Dedifferentiated amniotic fluid mesenchymal stem cell (primary cell): ENCODE measurements around the gene SMPDL3B.
A peak's percentile ranks its signal among the peaks of the same experiment; 100 is the strongest.

Experiments used
- DNase-seq: peaks from one replicate; pipeline ENCODE4 v3.0.0-alpha.2; 2016; ENCODE audit errors: extremely low spot score

SMPDL3B gene

GRCh38 chr1:27940870-27941560 lies 6.2 kb downstream of the SMPDL3B start:
- DNase-seq: no peak

GRCh38 chr1:27941671-27942540 lies 7.1 kb downstream of the SMPDL3B start:
- no peak for DNase-seq

DNA sequence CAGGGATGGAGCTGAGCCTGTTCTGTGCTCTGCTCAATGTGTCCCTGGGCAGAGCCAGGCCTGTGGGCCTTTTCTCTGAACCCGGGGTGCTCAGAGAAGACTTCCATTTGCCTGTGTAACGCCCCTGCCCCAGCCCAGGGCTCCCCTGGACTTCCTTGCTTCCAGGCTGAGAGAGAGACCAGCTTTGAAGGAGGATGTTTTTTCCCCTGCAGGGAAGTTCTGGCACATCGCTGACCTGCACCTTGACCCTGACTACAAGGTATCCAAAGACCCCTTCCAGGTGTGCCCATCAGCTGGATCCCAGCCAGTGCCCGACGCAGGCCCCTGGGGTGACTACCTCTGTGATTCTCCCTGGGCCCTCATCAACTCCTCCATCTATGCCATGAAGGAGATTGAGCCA lies 10.2 kb downstream of the SMPDL3B start:
- no peak for DNase-seq

- no peak for DNase-seq
Observed at GRCh38 chr1:27949027-27949426, 14.2 kb downstream of the SMPDL3B start.

DNA sequence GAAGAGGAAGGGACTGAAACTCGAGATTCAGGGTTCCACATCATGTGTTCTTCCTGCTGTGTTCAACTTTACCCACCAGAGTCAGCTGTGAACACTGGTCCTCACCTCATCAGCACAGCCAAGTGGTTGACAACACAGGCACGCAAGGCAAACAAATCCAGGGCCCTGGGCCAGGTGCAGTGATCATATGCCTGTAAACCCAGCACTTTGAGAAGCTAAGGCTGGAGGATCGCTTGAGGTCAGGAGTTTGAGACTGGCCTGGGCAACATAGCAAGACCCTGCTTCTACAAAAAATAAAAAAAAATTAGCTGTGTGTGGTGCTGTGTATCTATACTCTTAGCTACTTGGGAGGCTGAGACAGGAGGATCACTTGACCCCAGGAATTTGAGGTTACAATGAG lies 16.6 kb downstream of the SMPDL3B start:
- DNase-seq: no peak

DNA sequence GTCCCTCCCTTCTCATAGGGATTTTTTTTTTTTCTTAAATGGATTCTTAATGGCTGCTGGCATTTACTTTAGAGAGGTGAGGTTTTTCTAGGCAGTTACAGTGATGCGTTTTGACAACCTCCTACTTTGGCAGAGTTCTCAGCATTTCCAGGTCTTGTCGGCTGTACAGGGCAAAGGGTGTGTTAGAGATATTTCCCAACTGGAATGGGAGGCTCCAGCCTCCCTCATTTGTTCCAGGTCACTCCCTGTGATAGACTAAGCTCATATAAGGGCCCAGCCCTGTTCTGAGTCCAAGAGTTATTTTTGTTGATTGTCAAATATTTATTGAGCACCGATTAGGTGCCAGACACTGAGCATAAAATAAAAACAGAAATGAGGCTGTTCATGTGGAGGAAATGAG lies 17.3 kb downstream of the SMPDL3B start:
- no peak for DNase-seq

DNA sequence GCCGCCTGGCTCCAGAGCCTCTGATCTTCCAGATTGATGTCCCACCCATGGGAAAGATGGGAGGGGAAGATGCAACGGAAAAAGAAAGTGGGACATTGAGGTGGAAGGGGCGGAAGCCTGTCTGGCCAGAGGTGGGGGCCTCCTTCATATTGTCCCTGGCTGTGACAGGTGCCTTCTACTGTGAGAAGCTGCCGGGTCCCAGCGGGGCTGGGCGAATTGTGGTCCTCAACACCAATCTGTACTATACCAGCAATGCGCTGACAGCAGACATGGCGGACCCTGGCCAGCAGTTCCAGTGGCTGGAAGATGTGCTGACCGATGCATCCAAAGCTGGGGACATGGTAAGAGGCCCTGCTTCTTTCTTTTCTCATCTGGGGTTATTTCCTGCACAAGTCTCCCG lies 19.4 kb downstream of the SMPDL3B start:
- DNase-seq: no peak

GRCh38 chr1:27955076-27955475 lies 20.3 kb downstream of the SMPDL3B start:
- DNase-seq: no peak

DNA sequence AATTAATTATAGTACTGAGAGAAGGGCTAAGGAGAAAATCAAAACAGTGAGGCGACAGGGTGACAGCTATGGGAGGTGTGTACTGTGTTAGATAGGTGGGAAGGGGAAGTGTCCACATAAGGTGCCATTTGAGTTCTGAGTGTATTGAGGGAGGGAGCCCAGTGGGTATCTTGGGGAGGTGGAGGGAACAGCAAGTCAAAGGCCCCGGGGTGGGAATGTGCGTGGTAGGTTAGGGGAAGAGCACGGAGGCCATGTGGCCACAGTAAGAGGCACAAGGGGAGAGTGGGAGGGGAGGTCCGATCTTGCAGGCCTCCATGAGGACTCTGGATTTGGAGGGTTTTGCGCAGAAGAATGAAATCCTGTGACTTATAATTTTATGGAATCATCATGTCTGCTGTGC lies 22.0 kb downstream of the SMPDL3B start:
- no peak for DNase-seq

DNA sequence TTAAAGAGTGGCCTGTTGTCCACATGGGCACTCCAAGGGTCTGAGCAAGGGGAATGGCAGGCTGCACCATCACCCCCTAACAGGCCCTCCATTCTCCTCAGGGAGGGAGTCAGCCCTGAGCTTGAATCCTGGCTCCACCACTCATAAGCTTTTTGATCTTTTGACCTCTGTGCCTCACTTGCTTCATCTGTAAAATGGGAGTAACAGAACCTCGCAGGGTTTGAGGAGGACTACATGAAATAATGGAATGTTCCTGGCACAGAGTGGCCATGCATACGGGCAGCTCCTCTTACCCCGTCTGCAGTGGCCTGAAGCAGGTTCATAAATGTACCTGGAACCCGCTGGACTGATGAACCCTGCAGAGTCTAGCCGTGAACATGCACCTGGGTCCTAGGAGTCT lies 22.9 kb downstream of the SMPDL3B start:
- DNase-seq: no peak

DNA sequence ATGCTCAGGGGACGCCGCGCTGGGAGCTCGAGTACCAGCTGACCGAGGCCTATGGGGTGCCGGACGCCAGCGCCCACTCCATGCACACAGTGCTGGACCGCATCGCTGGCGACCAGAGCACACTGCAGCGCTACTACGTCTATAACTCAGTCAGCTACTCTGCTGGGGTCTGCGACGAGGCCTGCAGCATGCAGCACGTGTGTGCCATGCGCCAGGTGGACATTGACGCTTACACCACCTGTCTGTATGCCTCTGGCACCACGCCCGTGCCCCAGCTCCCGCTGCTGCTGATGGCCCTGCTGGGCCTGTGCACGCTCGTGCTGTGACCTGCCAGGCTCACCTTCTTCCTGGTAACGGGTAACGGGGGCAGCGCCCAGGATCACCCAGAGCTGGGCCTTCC lies 23.7 kb downstream of the SMPDL3B start:
- no peak for DNase-seq

- DNase-seq: no peak
Observed at GRCh38 chr1:27959792-27960603, 25.2 kb downstream of the SMPDL3B start, which contains the start of gene XKR8. TSS of gene XKR8 (plus strand) at chr1:27959973. CDS start at chr1:27960070, 97 bp downstream.

- DNase-seq: peak; percentile 29
Observed at GRCh38 chr1:27960762-27961645, 26.2 kb downstream of the SMPDL3B start.

DNA sequence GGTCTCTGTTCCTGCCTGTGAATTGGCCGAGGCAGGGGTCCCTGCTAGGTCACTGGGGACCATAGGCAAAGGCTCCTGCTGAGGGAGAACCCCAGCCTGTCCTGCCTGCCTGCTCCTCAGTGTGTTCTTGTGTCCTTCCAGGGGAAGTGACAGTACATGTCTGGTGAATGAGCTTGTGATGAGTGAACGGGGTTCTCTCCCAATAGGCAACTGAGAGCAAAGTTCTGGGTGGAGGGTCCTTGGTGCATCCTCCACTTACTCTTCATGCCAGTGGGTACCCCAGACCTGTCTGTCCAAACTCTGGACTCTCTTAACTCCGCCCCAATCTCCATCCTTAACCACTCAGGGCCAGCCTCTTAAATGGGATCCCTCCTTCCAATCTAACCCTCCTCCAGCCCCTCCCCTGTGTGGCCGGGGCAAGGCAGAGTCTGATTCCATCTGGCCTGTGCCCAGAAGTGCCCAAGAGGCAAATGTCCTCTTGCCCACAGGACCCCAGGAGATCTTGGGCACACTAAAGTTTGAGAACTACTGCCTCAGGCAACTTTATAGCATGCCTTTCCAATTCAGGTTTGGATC lies 26.9 kb downstream of the SMPDL3B start:
- no peak for DNase-seq

- no peak for DNase-seq
Observed at GRCh38 chr1:27963393-27963792, 28.6 kb downstream of the SMPDL3B start.

GRCh38 chr1:27966402-27967105 lies 31.8 kb downstream of the SMPDL3B start:
- no peak for DNase-seq

DNA sequence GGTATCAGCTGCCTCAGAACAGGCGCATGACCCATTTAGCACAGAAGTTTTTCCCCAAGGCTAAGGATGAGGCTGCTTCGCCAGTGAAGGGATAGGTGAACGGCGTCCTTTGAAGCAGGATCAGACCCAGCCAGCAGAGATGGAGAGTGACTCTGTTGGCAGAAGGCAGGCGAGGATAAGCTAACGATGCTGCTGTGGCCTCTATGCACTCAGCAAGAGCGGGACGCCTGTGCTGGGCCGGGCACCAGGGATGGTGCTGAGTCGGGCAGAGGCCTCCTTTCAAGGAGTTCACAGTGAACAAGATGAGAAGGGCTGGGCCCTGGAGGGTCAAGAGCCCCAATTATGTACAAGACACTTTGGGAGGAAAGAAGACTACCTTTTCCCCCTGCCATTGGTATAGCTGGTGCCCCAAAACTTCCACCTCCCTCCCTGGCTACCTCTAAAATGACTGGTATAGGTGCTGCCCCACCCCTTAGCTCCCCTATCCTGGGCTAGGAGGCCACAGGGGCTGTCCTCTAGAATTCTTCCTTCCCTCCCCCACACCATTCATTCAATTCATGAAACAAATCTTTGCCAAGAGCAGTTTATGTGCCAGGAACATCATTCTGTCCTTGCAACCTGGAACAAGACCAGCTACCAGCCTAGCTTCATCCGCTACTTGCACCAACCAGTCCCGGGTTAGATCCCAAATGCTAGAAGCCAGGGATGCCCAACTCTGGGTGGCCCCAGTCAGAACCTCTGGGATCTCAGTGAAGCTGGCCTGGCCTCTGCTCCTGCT lies 32.5 kb downstream of the SMPDL3B start:
- DNase-seq: no peak

- no peak for DNase-seq
Observed at GRCh38 chr1:27967884-27968466, 33.2 kb downstream of the SMPDL3B start.

DNA sequence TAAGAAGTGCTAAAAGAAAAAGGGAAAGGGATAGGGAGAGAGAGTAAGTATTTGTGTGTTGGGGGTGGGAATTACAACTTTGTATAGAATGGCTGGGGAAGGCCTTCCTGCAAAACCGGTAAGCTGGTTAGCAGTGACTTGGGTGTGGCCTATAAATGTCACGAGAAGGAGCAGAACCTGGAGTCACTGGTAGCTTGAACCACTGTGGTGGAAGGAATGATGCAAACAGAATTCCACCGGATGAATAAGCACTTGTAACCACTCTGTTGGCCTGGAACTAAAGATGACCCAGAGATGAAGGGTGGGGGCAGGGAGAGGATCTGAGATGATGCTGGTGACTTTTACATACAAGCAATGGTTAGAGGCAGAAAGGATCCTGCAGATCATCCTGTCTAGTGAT lies 33.9 kb downstream of the SMPDL3B start:
- DNase-seq: peak; percentile 81
